ENCODE results near the gene NTM.
"Not testable (repeated sequence)": the region's sequence is repeated elsewhere in the genome, so short reads cannot be mapped to it uniquely, and the experiment has no call there.

Gene NTM

GRCh38 chr11:131422496-131422895, 52.1 kb downstream of the NTM start:
- H3K4me1 ChIP-seq (ENCODE audit: control insufficient read depth, insufficient read depth, low read length) = no peaks in the 10 kb centered on the region
- H3K9me3 ChIP-seq (ENCODE audit: control insufficient read depth, low read length) = peaks cover 2% of the 10 kb centered on the region
- H3K4me3 ChIP-seq (ENCODE audit: low read length) = no peak overlapping the region
- no peak overlapping the region for H3K9ac ChIP-seq (ENCODE audit: low read length)
- H3K27me3 ChIP-seq (replicated peaks; ENCODE audit: control insufficient read depth, insufficient read depth, low read length) = peaks cover 22% of the 10 kb centered on the region
- no peaks in the 10 kb centered on the region for H3K36me3 ChIP-seq (ENCODE audit: control insufficient read depth, insufficient read depth, low read length, severe bottlenecking)
- DNase-seq (ENCODE audit: low read depth) = no peak

- peak; percentile 10 for DNase-seq (ENCODE audit: low read depth)
Measured at GRCh38 chr11:131423688-131424087, 53.3 kb downstream of the NTM start.

GRCh38 chr11:131424257-131424876, 54.0 kb downstream of the NTM start:
- not testable (repeated sequence) for H3K9me3 ChIP-seq (ENCODE audit: control insufficient read depth, low read length); DNase-seq (ENCODE audit: low read depth); H3K4me3 ChIP-seq (ENCODE audit: low read length); H3K9ac ChIP-seq (ENCODE audit: low read length); H3K36me3 ChIP-seq (ENCODE audit: control insufficient read depth, insufficient read depth, low read length, severe bottlenecking); H3K4me1 ChIP-seq (ENCODE audit: control insufficient read depth, insufficient read depth, low read length)
- peaks cover 22% of the 10 kb centered on the region for H3K27me3 ChIP-seq (replicated peaks; ENCODE audit: control insufficient read depth, insufficient read depth, low read length)

More at GRCh38 chr11:131423688-131424087, 53.3 kb downstream of the NTM start:
- Histone ChIP-seq H3K9ac (ENCODE audit: low read length) (no peak overlapping the region), H3K4me1 (ENCODE audit: control insufficient read depth, insufficient read depth, low read length) (no peaks in the 10 kb centered on the region), H3K36me3 (ENCODE audit: control insufficient read depth, insufficient read depth, low read length, severe bottlenecking) (no peaks in the 10 kb centered on the region), H3K4me3 (ENCODE audit: low read length) (no peak overlapping the region), H3K27me3 (replicated peaks; ENCODE audit: control insufficient read depth, insufficient read depth, low read length) (peaks cover 22% of the 10 kb centered on the region), H3K9me3 (ENCODE audit: control insufficient read depth, low read length) (peaks cover 4% of the 10 kb centered on the region)

GRCh38 chr11:131425285-131425684, 54.9 kb downstream of the NTM start:
- Histone ChIP-seq H3K36me3 (ENCODE audit: control insufficient read depth, insufficient read depth, low read length, severe bottlenecking) (no peaks in the 10 kb centered on the region), H3K27me3 (replicated peaks; ENCODE audit: control insufficient read depth, insufficient read depth, low read length) (peaks cover 18% of the 10 kb centered on the region), H3K4me3 (ENCODE audit: low read length) (no peak overlapping the region), H3K4me1 (ENCODE audit: control insufficient read depth, insufficient read depth, low read length) (no peaks in the 10 kb centered on the region), H3K9me3 (ENCODE audit: control insufficient read depth, low read length) (peaks cover 4% of the 10 kb centered on the region), H3K9ac (ENCODE audit: low read length) (no peak overlapping the region)
- DNase-seq (ENCODE audit: low read depth) = no peak

- DNase-seq (ENCODE audit: low read depth) = no peak
- Histone ChIP-seq H3K9ac (ENCODE audit: low read length) (no peak overlapping the region), H3K9me3 (ENCODE audit: control insufficient read depth, low read length) (peaks cover 4% of the 10 kb centered on the region), H3K4me1 (ENCODE audit: control insufficient read depth, insufficient read depth, low read length) (peaks cover 5% of the 10 kb centered on the region), H3K27me3 (replicated peaks; ENCODE audit: control insufficient read depth, insufficient read depth, low read length) (peaks cover 4% of the 10 kb centered on the region), H3K36me3 (ENCODE audit: control insufficient read depth, insufficient read depth, low read length, severe bottlenecking) (no peaks in the 10 kb centered on the region), H3K4me3 (ENCODE audit: low read length) (no peak overlapping the region)
Measured at GRCh38 chr11:131428853-131429252, 58.4 kb downstream of the NTM start.

GRCh38 chr11:131430473-131431208, 60.2 kb downstream of the NTM start:
- Histone ChIP-seq H3K27me3 (replicated peaks; ENCODE audit: control insufficient read depth, insufficient read depth, low read length) (peaks cover 4% of the 10 kb centered on the region), H3K4me1 (ENCODE audit: control insufficient read depth, insufficient read depth, low read length) (peaks cover 5% of the 10 kb centered on the region), H3K4me3 (ENCODE audit: low read length) (no peak overlapping the region), H3K9ac (ENCODE audit: low read length) (no peak overlapping the region), H3K9me3 (ENCODE audit: control insufficient read depth, low read length) (peaks cover 4% of the 10 kb centered on the region), H3K36me3 (ENCODE audit: control insufficient read depth, insufficient read depth, low read length, severe bottlenecking) (no peaks in the 10 kb centered on the region)
- peak; percentile 4 for DNase-seq (ENCODE audit: low read depth)

GRCh38 chr11:131441051-131441810, 70.8 kb downstream of the NTM start:
- Histone ChIP-seq H3K4me3 (ENCODE audit: low read length) (no peak overlapping the region), H3K9me3 (ENCODE audit: control insufficient read depth, low read length) (peaks cover 3% of the 10 kb centered on the region), H3K4me1 (ENCODE audit: control insufficient read depth, insufficient read depth, low read length) (no peaks in the 10 kb centered on the region), H3K36me3 (ENCODE audit: control insufficient read depth, insufficient read depth, low read length, severe bottlenecking) (no peaks in the 10 kb centered on the region), H3K27me3 (replicated peaks; ENCODE audit: control insufficient read depth, insufficient read depth, low read length) (no peaks in the 10 kb centered on the region), H3K9ac (ENCODE audit: low read length) (no peak overlapping the region)
- DNase-seq (ENCODE audit: low read depth) = no peak

- DNase-seq (ENCODE audit: low read depth) = no peak
- Histone ChIP-seq H3K9ac (ENCODE audit: low read length) (no peak overlapping the region), H3K27me3 (replicated peaks; ENCODE audit: control insufficient read depth, insufficient read depth, low read length) (peaks cover 5% of the 10 kb centered on the region), H3K4me3 (ENCODE audit: low read length) (no peak overlapping the region), H3K4me1 (ENCODE audit: control insufficient read depth, insufficient read depth, low read length) (no peaks in the 10 kb centered on the region), H3K9me3 (ENCODE audit: control insufficient read depth, low read length) (no peaks in the 10 kb centered on the region), H3K36me3 (ENCODE audit: control insufficient read depth, insufficient read depth, low read length, severe bottlenecking) (no peaks in the 10 kb centered on the region)
Measured at GRCh38 chr11:131446590-131447275, 76.3 kb downstream of the NTM start.

GRCh38 chr11:131447277-131447815, 76.9 kb downstream of the NTM start:
- H3K27me3 ChIP-seq (replicated peaks; ENCODE audit: control insufficient read depth, insufficient read depth, low read length) = peaks cover 5% of the 10 kb centered on the region
- DNase-seq (ENCODE audit: low read depth) = no peak
- no peaks in the 10 kb centered on the region for H3K4me1 ChIP-seq (ENCODE audit: control insufficient read depth, insufficient read depth, low read length)
- H3K36me3 ChIP-seq (ENCODE audit: control insufficient read depth, insufficient read depth, low read length, severe bottlenecking) = no peaks in the 10 kb centered on the region
- H3K9me3 ChIP-seq (ENCODE audit: control insufficient read depth, low read length) = no peaks in the 10 kb centered on the region
- H3K9ac ChIP-seq (ENCODE audit: low read length) = no peak overlapping the region
- H3K4me3 ChIP-seq (ENCODE audit: low read length) = no peak overlapping the region

- Histone ChIP-seq H3K9ac (ENCODE audit: low read length) (no peak overlapping the region), H3K27me3 (replicated peaks; ENCODE audit: control insufficient read depth, insufficient read depth, low read length) (peaks cover 5% of the 10 kb centered on the region), H3K4me3 (ENCODE audit: low read length) (no peak overlapping the region), H3K9me3 (ENCODE audit: control insufficient read depth, low read length) (no peaks in the 10 kb centered on the region), H3K4me1 (ENCODE audit: control insufficient read depth, insufficient read depth, low read length) (no peaks in the 10 kb centered on the region), H3K36me3 (ENCODE audit: control insufficient read depth, insufficient read depth, low read length, severe bottlenecking) (no peaks in the 10 kb centered on the region)
- no peak for DNase-seq (ENCODE audit: low read depth)
Measured at GRCh38 chr11:131447898-131448297, 77.5 kb downstream of the NTM start.

Data from adipocyte (in vitro differentiated cells).